Activated CD4-positive, CD25-positive, alpha-beta regulatory T cell (primary cell): ENCODE measurements around the gene SEMA7A.

Source experiments
- DNase-seq, 4 experiments: peaks; one replicate each; lab custom pipeline; 2025; lab: John Stamatoyannopoulos, UW

The SEMA7A gene

DNA sequence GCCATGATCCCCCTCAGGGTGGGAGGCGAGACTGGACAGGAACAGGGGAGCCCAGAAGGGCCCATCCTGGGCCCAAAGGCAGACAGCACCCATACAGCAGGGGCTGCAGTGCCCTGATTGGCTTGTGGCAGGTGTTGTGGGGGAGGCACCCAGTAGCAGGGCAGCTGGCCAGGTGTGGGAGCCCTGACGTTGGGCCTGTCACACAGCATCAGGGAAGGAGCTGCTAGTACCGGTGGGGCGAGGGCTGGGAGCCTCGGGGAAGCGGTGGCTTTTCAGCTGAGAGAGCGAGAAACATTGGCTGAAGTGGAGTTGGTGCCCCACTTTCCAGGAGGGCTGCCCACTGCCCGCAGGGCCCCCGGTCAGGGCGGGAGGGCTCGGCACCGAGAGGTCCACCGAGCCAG, 46.6 kb downstream of the SEMA7A start:
- no peak for DNase-seq

- no peak for DNase-seq
These were observed 47.1 kb downstream of the SEMA7A start for GRCh38 chr15:74386496-74387140.

- DNase-seq, result no peak
These were observed 48.0 kb downstream of the SEMA7A start for GRCh38 chr15:74385733-74386132.

DNA sequence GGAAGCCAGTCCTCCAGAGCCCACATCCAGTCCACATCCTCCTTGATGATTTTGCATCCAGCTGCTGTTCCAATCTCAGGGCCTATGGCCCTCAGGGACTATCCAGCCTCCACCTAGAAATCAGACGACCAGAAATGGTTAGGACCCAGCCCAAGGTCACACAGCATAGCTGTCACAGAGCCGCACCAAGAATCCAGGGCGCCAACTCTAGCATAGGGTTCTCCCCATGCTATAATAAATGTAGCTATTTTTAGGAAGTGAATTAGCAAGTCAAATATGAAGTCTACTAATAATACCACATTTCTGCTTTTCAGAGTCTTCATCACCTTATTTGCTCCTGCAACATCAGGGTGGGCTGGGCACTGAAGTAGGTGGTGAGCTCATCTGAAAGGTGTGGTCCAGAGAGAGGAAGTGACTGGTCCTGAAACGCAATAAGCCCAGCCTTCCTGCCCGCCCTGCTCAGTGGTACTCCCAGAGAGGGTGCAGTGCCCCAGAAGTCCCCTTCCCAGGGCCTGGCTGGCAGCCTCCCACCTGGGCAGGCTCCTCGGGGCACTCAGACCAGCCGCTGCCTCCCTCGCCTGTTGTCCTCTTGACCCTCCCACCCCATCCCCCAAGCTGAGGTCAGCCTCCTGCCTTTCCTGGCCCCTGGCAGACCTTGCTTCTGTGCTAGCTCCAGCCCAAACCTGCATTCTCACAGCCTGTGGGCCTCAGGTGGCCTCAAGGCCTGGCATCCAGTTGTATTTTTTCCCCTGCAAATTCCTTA, 48.7 kb downstream of the SEMA7A start:
- peak; percentile 16 to 47 (median 34) for DNase-seq

DNA sequence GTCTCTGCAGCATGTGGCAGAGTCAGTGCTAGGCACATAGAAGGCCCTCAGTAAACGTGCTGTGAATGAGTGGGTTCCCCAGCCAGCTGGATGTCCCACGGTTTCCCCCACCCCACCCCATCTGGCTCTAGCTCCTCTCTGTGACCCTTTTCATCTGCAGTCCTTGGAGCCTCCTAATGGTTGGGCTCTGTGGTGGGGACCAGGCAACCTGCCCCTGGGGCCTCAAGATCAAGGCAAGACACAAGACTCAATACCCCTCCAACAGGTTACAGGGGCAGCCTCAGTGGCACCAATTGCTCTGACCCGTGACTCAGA, 49.2 kb downstream of the SEMA7A start:
- no peak for DNase-seq

DNA sequence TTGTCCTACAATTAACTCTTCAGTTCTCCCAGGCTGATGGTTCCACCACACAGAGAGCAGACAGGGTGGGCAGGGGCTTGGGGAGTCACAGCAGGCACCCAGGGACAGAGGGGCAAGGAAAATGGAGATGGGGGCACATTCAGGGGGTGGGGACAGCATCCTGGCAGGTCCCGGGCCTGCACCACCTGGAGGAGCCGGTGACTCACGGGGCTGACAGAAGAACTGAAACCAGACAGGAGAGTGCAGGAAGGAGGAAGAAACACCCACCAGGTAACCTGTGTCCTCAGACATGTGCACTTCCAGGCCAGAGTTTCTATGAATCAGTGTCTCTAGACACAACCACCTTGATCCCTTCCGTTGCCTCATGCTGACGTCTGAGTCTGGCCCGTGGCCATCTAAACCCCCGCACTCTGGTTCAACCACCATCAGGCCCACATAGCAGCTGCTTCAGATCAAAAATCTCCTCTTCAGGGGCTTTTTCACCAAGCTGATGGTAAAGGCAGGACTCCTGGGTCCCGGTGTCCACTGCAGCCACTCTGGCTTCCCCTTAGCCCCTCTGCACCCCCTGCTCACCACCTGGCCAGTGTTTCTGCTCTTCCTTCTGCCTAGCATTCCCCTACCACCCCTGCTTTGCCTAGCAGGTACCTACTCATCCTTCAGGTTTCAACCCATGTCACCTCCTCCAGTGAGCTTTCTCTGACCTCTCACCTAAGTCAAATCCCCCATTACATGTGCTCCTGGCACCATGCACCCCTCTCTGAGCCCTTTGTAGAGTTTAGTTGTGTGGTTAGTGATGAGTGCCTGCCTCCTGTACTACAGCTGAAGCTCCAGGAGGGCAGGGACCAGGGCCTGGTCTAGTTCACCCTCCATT, 49.8 kb downstream of the SEMA7A start:
- peak in 2 of 4 experiments; percentile 47 to 63 for DNase-seq

DNA sequence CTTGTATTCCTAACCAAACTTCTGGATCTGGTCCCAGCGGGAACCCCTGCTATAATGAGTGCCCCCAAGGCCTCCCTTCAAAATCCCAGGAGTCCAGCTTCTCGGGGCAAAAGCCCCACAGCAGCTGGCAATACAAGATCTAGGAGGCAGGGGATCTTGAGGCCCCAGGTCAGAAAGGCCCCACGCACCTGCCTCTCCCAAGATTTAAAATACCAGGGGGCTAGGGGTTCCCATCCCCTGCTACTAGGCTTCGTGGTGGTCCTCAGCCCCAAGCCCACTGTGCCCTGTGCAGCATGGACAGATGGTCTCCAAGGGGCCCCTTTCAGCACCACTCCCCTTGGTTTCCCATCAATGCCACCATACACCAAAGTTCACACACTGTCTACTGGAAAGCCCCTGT, 50.5 kb downstream of the SEMA7A start:
- DNase-seq, result no peak

DNA sequence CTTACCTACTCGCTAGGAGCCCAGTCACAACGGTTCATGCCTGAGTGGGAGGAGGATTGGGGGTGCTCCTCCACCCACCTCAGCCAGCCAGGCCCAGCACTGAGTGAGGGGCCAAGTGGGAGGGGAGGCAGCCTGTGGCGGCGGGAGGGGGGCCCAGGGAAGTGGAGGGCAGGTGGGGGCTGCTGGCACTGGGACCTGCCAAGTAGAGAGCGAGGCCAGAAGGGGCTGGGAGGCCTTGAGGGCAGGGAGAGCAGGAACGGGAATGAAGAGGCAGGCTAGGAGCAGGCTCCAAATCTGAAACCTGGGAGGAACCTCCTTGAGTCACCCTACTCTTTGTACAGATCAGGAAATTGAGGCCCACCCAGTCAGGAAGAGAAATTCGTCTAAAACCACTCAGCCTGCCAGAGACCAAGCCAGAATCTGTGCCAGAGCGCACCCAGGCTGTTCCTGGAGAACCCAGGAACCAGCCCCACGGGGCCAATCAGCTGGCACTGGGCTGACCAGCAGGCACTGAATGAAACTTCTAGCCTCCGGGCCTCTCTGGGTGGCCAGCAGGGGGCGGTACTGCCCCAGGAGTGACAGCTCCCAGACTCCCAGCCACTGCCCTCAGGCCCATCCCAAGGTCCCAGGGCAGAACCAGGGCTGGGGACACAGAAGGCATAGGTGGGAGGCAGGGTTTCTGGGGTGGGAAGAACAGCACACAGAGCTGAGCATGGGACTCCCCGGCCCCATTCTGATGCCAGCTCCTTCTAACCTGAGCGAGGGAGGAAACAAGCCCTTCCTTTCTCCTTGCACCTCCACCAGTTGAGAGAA, 51.5 kb downstream of the SEMA7A start:
- peak; percentile 52 to 71 (median 63) for DNase-seq

GRCh38 chr15:74381481-74381880, 52.3 kb downstream of the SEMA7A start:
- no peak for DNase-seq

GRCh38 chr15:74381190-74381453, 52.6 kb downstream of the SEMA7A start:
- no peak for DNase-seq

DNA sequence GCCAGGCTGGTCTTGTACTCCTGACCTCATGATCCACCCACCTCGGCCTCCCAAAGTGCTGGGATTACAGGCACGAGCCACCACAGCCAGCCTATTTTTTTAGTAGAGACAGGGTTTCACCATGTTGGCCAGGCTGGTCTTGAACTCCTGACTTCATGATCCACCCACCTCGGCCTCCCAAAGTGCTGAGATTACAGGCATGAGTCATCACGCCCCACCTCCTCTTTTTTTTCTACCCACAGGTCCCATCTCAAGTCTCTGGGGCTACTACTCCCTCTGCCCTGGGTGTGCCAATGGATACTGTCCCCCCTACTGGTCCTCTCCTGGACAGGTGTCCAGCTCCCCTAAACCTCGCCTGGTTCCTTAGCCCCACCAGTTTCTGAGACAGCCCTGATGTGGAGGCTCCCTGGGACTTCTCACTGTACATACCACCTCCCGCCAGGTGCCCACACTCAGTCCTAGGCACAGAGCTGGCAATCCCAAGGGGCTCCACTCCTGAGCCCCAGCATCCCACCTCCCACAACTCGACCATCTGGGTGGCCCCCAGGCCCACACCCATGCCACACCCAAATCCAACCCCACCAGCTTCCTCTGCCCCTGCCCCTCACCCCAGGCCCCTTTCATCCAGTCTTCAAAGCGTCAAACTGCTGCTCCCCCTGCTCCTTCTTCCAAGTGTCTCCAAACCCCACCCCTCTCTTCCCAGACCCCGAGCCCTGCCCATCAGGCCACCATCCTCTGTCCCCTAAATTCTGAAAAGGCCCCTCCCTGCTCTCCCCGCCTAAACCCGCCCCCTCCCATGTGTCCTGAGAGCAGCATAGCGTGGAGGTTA, 53.2 kb downstream of the SEMA7A start:
- DNase-seq, result no peak

DNA sequence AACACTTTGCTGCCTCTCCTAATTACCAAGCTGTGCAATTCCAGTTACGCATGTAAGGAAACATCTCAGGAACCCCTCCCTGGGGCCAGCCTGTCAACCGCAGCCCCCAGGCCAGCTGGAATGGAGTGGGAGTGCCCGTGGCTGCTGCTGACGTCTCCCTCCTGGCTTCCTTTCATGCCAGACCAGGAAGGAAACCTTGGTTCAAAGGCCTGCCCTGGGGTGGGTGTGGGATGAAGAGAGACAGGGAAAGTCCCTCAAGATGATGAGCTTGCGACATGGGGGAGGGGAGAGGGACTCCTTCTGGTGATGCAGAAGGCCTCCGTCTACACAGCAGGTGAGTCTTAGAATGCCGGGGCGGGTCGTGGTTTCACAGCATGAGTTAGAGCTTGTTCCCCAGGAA, 54.9 kb downstream of the SEMA7A start:
- peak in 2 of 4 experiments; percentile 29 to 48 for DNase-seq

DNA sequence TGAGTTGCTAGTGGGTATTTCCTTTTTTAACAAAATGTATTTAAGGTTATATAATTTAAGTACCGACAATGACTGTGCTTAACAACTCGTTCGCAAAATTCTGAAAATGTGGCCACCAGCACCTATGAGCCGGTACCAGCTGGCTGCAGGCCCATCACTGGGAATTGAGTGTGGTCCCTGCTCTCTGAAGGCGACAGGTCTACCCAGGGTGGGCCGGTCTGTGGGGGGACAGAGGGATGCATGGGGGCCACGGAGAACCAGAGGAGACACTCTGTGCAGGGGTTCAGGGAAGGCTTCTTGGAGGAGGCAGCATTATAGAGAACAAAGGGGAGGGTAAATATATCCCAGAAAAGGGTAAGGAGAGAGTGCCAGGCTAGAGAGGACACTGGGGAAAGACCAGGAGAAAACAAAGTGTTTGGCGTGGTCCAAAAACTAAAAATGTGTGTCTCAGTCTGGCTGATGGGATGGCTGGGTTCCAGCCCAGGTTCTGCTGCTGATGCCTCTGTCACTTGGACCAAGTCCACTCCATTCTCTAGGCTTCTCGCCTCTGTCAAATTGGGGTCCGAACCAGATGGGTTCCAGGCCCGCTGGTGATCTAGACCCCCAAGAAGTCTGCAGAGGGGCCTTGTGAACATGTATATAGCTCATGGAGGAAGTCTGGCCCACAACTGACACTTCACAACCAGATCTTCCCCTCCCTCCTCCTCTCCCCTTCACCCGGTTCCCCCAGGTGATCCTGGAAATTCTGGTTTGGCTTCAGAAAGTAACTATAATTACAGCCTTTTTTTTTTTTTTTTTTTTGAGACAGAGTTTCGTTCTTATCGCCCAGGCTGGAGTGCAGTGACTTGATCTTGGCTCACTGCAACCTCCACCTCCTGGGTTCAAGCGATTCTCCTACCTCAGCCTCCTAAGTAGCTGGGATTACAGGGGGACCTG, 55.7 kb downstream of the SEMA7A start:
- no peak for DNase-seq

DNA sequence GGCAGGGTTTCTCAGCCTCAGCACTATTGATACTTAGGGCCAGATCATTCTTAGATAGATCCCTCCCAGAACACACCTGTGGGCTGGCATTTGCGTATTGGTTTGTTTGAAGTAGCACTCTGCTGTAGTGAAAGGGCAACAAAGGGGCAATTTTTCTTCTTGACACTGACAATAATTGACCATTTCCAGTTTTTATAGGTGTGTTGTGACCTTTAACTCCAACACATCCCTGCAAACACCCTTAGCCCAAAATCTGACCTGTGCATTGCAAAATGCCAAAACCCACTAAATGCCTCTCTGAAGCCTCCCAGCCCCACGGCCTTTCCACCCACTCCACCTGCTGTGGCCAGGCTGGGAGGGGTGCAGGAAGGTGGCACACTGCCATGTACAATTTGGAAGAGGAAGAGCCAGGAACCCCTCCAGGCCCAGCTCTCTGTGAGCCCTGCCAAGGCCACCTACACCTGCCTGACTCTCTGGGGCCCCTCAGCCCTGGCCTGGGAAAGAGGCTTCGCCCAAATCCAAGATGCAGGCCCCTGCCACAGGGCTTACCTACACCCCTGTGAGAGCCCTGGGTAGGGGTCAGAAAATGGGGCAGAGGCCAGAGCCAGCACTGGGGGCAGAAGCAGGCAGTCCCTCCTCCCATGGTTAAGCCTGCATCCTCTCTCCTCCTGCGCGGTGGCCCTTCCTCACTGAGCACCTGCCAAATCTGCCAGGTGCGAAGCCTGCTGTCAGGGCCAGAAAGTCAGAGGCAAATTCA, 56.8 kb downstream of the SEMA7A start:
- no peak for DNase-seq

DNA sequence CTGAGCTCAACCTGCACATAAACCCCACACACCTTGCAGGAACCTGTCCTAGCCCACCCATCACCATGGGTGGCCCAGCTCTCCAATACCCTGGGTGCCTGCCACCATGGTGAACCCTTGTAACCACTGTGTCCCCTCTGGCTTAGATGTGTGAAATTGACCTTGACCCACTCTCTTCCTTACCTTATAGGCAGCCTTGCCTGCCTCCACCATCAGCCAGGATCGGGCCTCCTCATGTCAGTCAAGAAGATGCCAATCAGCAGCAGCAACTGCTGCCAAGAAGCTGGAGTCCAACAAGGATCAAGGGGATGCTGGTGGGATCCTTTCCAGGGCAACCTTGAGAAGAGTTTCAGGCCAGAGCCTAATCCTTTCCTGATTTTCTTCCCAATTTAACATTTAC, 57.5 kb downstream of the SEMA7A start:
- no peak for DNase-seq

DNA sequence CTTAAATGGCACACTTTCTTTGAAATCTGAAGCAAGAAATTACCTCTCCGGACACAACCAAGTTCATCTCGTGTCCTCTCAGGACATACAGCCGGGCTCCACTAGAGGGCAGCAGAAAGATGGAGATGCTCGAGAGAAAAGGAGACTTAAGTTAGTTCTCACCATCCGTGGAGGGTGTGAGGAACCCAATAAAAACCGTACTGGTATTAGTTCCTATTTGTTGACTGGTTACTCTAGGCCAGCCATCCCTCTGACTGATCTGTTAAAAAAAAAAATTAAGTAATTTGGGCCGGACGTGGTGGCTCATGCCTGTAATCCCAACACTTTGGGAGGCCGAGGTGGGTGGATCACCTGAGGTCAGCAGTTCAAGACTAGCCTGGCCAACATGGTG, 58.5 kb downstream of the SEMA7A start:
- DNase-seq, result peak; percentile 65 to 76 (median 70)

- no peak for DNase-seq
These were observed 59.0 kb downstream of the SEMA7A start for GRCh38 chr15:74374648-74375302.

GRCh38 chr15:74373731-74374647, 59.8 kb downstream of the SEMA7A start:
- DNase-seq, result peak; percentile 86 to 93 (median 92)
